SU-DHL-6 (cell line): ENCODE data around the gene RNASE4.

Experiments
- CTCF ChIP-seq: fragments of 200-600 bp; sonication (generic); IDR thresholded peaks from one replicate; pipeline ENCODE4 v1.5.1; 2017; ENCODE audit warnings: antibody characterized with exemption, mild to moderate bottlenecking, low read length, moderate library complexity; ENCODE audit not compliant: insufficient read depth, poor library complexity, severe bottlenecking
- EZH2phosphoT487 ChIP-seq: fragments of 200-600 bp; sonication (generic), shearing (Covaris generic); conservative IDR thresholded peaks from 2 replicates; pipeline ENCODE4 v1.6.1; 2018; ENCODE audit warnings: mild to moderate bottlenecking, antibody characterized with exemption, low read length, moderate library complexity, mixed read lengths

- no peak for TF ChIP-seq CTCF
- no peak for TF ChIP-seq EZH2phosphoT487
These were observed 3.9 kb downstream of the RNASE4 start, which contains the start of gene ANG for GRCh38 chr14:20688167-20688839.
